ENCODE data around the gene AMPH. TPM values are rescaled to one million over a fixed set of nuclear protein-coding genes. Genes with fewer than 3 reads are reported as not detected.
A peak's percentile ranks its signal among the peaks of the same experiment; 100 is the strongest.

AMPH gene
- total and polyA plus RNA-seq, 2 of the 4 experiments (the other 2 are of a cell fraction), result 3.9 to 4.8 TPM

GRCh38 chr7:38628630-38629385 lies 2.4 kb downstream of the AMPH start:
- intact Hi-C loops (cut with micrococcal nuclease), result no loop called here
- CTCF ChIA-PET, result no interaction called here

More at GRCh38 chr7:38628630-38629385, 2.4 kb downstream of the AMPH start:
- Histone ChIP-seq H4K20me1 (ENCODE audit: insufficient read depth, low read length) (no peaks in the 10 kb centered on the region), H2BK15ac (ENCODE audit: low read depth, low read length) (no peak overlapping the region), H2AK5ac (ENCODE audit: low read depth, low read length) (peak overlapping the region; percentile 18; the same call in 1 of the 2 replicates), H3K14ac (replicated peaks; ENCODE audit: low read depth, low read length) (no peak overlapping the region), H3K27ac (ENCODE audit: insufficient read depth, low read length) (peak overlapping the region; percentile 44; the same call in 1 of the 2 replicates), H3K4ac (ENCODE audit: low read depth, low read length) (0 out of 2 replicates have a peak overlapping the region, but pooled peaks have one; percentile 58), H2AK9ac (replicated peaks; ENCODE audit: low read depth, low read length, poor library complexity) (no peak overlapping the region), H4K8ac (ENCODE audit: low read depth in 2 of 2, low read length in 2 of 2) (no peak overlapping the region), H3K79me1 (ENCODE audit: low read depth in 1 of 2, low read length in 2 of 2) (no peaks in the 10 kb centered on the region), H4K5ac (ENCODE audit: low read depth, low read length) (no peak overlapping the region; the same call in 1 of the 2 replicates), H3K9ac (ENCODE audit: low read depth, low read length) (no peak overlapping the region), H2BK5ac (ENCODE audit: low read depth, low read length, poor library complexity, severe bottlenecking) (no peak overlapping the region), H4K91ac (ENCODE audit: insufficient read depth, low read depth, low read length) (0 out of 2 replicates have a peak overlapping the region, but pooled peaks have one; percentile 28), H2AFZ (replicated peaks; ENCODE audit: low read length, poor library complexity) (peak overlapping the region; percentile 17), H3K4me3 (ENCODE audit: insufficient read depth, low read depth, low read length) (no peak overlapping the region), H2BK20ac (ENCODE audit: low read depth, low read length) (no peak overlapping the region), H3K4me2 (ENCODE audit: low read depth, low read length) (no peak overlapping the region; the same call in 1 of the 2 replicates), H3K18ac (ENCODE audit: low read depth, low read length) (no peak overlapping the region), H3K27me3 (ENCODE audit: control insufficient read depth, insufficient read depth, low read length) (0 out of 2 replicates have a peak, but pooled peaks cover 3% of the 10 kb centered on the region), H3K23ac (ENCODE audit: low read depth, low read length) (no peak overlapping the region), H3K9me3 (ENCODE audit: control insufficient read depth, insufficient read depth, low read length) (0 out of 2 replicates have a peak, but pooled peaks cover 2% of the 10 kb centered on the region), H3K56ac (ENCODE audit: extremely low read depth, insufficient read depth, low read length) (no peak overlapping the region), H2BK120ac (ENCODE audit: low read depth, low read length) (0 out of 2 replicates have a peak overlapping the region, but pooled peaks have one; percentile 20), H3K9me1 (ENCODE audit: insufficient read depth, low read length) (0 out of 2 replicates have a peak, but pooled peaks cover 2% of the 10 kb centered on the region), H3K36me3 (ENCODE audit: control insufficient read depth, insufficient read depth, low read length) (no peaks in the 10 kb centered on the region), H3K4me1 (ENCODE audit: control insufficient read depth, insufficient read depth, low read length) (peaks cover 7% of the 10 kb centered on the region; the same call in 1 of the 2 replicates)
- in situ Hi-C loops (cut with MboI; ENCODE audit: low sequenced_read_pairs) (no loop called here), dilution Hi-C loops (cut with HindIII; ENCODE audit: low sequenced_read_pairs, unreplicated experiment) (no loop called here)
- ATAC-seq (ENCODE audit: low read depth) (peak; percentile 33; the same call in 1 of the 2 replicates), DNase-seq (peak; percentile 82)
- no TSS peak for BruUV-seq (replicated peaks)
- WGBS, 2 experiments (ENCODE audit: extremely low coverage in 2 of 2, insufficient read length in 1 of 2), result no CpG with 5 or more reads among the region's 5 CpGs
- POLR2A ChIA-PET (ENCODE audit: unreplicated experiment), result no interaction called here
- TF ChIP-seq BHLHE40 (IDR thresholded peaks at IDR 0.05; ENCODE audit: low read depth, low read length) (no peak), SMC3 (IDR thresholded peaks at IDR 0.05; ENCODE audit: low read depth, low read length) (no peak), MAZ (IDR thresholded peaks at IDR 0.05; ENCODE audit: borderline replicate concordance, low read depth, low read length) (no peak), MXI1 (IDR thresholded peaks at IDR 0.05; ENCODE audit: borderline replicate concordance, low read depth, low read length) (no peak), MAFK (IDR thresholded peaks at IDR 0.05; ENCODE audit: low read depth, low read length) (peak; percentile 99)
